Keratinocyte (primary cell): ENCODE data around the gene GATD1. TPM values are rescaled to one million over a fixed set of nuclear protein-coding genes. Genes with fewer than 3 reads are reported as not detected.

Experiments
- DNase-seq: peaks from one replicate; pipeline ENCODE4 v3.0.0-alpha.2; 2011; ENCODE audit warnings: low read depth, missing footprints, low spot score
- FAIRE-seq: peaks from 2 replicates; lab custom pipeline; 2011; peaks lifted over from hg19 to GRCh38; lab: Jason Lieb, UNC
- H2AFZ ChIP-seq: 2 replicates; pipeline ENCODE4 v1.6.0; 2012; ENCODE audit warnings: low read length, control low read depth, inconsistent platforms; ENCODE audit not compliant: control insufficient read depth
- H3K27ac ChIP-seq: 2 replicates; pipeline ENCODE4 v1.5.1; 2011; ENCODE audit warnings: low read length; ENCODE audit not compliant: control insufficient read depth, insufficient read depth
- H3K27me3 ChIP-seq: 3 replicates; pipeline ENCODE4 v1.6.0; 2011; ENCODE audit warnings: low read length; ENCODE audit not compliant: control insufficient read depth, insufficient read depth; ENCODE audit errors: extremely low read depth
- H3K36me3 ChIP-seq, 2 experiments: 2 replicates in 1 of 2; 3 replicates in 1 of 2; pipeline ENCODE4 v1.5.1; 2011; ENCODE audit warnings: low read length in 2 of 2, mild to moderate bottlenecking in 1 of 2; ENCODE audit not compliant: control insufficient read depth in 2 of 2, insufficient read depth in 2 of 2; ENCODE audit errors: extremely low read depth in 1 of 2
- H3K4me1 ChIP-seq: 3 replicates; pipeline ENCODE4 v1.5.1; 2011; ENCODE audit warnings: low read length; ENCODE audit not compliant: control insufficient read depth, insufficient read depth; ENCODE audit errors: extremely low read depth
- H3K4me2 ChIP-seq: 3 replicates; pipeline ENCODE4 v1.6.0; 2011; ENCODE audit warnings: low read depth, low read length; ENCODE audit not compliant: control insufficient read depth, insufficient read depth; ENCODE audit errors: extremely low read depth
- H3K4me3 ChIP-seq, 3 experiments: fragments of 200-600 bp in 1 of 3; sonication (generic) in 1 of 3; 2 replicates in 2 of 3; 3 replicates in 1 of 3; pipeline ENCODE4 v1.5.1; 2011 to 2016; ENCODE audit warnings: low read length in 3 of 3, mild to moderate bottlenecking in 3 of 3, control low read depth in 2 of 3, inconsistent platforms in 1 of 3, low read depth in 1 of 3, mixed read lengths in 1 of 3, mixed run types in 1 of 3, moderate library complexity in 1 of 3; ENCODE audit not compliant: control insufficient read depth in 2 of 3, insufficient read depth in 2 of 3; ENCODE audit errors: extremely low read depth in 1 of 3
- H3K79me2 ChIP-seq: 2 replicates; pipeline ENCODE4 v1.6.0; 2012; ENCODE audit warnings: low read length; ENCODE audit not compliant: control insufficient read depth, insufficient read depth
- H3K9ac ChIP-seq: 3 replicates; pipeline ENCODE4 v1.6.0; 2011; ENCODE audit warnings: low read length; ENCODE audit not compliant: control insufficient read depth, insufficient read depth; ENCODE audit errors: extremely low read depth
- H3K9me1 ChIP-seq: 3 replicates; pipeline ENCODE4 v1.6.0; 2011; ENCODE audit warnings: low read length; ENCODE audit not compliant: control insufficient read depth, insufficient read depth; ENCODE audit errors: extremely low read depth
- H3K9me3 ChIP-seq: 2 replicates; pipeline ENCODE4 v1.5.1; 2012; ENCODE audit warnings: low read depth, low read length; ENCODE audit not compliant: control insufficient read depth
- H4K20me1 ChIP-seq: 3 replicates; pipeline ENCODE4 v1.6.0; 2011; ENCODE audit warnings: low read length; ENCODE audit not compliant: control insufficient read depth, insufficient read depth; ENCODE audit errors: extremely low read depth
- EZH2 ChIP-seq: IDR thresholded peaks from one replicate; pipeline ENCODE4 v1.6.1; 2012; ENCODE audit warnings: inconsistent platforms, mild to moderate bottlenecking, low read length, moderate library complexity
- dilution Hi-C: fragments of 300-500 bp; cut with MboI; formaldehyde crosslinking; loops from one replicate; pipeline ENCODE4 v1.7.0; 2020; ENCODE audit warnings: low sequenced_read_pairs; ENCODE audit not compliant: extremely low pct_ligation_motif_present
- polyA plus RNA-seq, 5 experiments: library from polyadenylated mRNA; depleted of rRNA in 3 of 5; stranded (reverse) in 3 of 5; stranded (forward) in 1 of 5; unstranded in 1 of 5; fragments of >200 nt; gene quantifications; 1 replicate in 1 of 5; 2 replicates in 3 of 5; 3 replicates in 1 of 5; pipeline versions ENCODE4 v1.2.1 to v1.2.3, GENCODE V29; 2011 to 2012; ENCODE audit warnings: missing spikeins in 2 of 5, low read depth in 1 of 5, low replicate concordance in 1 of 5
- TF ChIP-seq, protein P1 (sequence below), 3 experiments: IDR thresholded peaks in 1 of 3; conservative IDR thresholded peaks in 1 of 3; optimal IDR thresholded peaks in 1 of 3; 2 replicates in 2 of 3; 3 replicates in 1 of 3; pipeline versions ENCODE3 to v1.5.1; 2011; ENCODE audit warnings: low read length in 3 of 3, mild to moderate bottlenecking in 3 of 3, moderate library complexity in 2 of 3, control low read depth in 1 of 3, inconsistent platforms in 1 of 3; ENCODE audit not compliant: insufficient read depth in 2 of 3; ENCODE audit errors: extremely low read depth in 1 of 3

GATD1 gene
- polyA plus RNA-seq, 1 donor (not counting 4 experiments of a cell fraction or from before 2014, with no cell fraction given): 24.4 TPM

DNA sequence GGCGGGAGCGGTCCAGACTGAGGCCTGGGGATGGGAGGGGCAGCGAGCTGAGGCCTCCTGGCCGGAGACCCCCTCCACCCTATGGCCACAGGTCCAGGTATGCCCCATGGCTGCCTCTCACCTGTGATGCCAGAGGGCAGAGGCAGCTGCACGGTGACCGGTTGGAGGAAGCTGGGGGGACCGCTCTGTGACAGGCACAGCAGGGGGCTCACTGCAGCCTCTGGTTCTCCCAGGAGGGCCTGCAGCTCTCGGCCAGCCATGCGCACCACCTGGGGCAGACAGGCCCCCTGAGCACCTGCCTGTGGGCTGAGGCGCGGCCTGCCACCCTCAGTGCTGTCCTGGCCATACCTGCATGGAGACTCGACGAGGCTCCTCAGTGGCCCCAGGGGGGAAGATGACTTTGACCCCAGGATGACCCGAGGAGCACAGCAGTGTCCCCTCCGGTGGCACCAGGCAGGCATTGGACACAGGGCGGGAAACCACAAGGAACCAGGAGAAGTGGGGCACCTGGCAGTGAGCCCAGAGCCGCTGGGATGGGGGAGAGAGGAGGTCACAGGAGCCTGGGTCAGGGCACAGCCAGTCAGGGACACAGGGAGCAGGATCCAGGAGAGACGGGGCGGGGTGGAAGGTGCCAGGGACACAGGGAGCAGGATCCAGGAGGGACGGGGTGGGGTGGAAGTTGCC lies 24.0 kb upstream of the GATD1 start:
- DNase-seq: no peak
- dilution Hi-C loops: no loop called here
- no peak overlapping the region for H3K4me2 ChIP-seq
- no peaks in the 10 kb centered on the region for H3K9me3 ChIP-seq
- TF ChIP-seq, protein P1, sequence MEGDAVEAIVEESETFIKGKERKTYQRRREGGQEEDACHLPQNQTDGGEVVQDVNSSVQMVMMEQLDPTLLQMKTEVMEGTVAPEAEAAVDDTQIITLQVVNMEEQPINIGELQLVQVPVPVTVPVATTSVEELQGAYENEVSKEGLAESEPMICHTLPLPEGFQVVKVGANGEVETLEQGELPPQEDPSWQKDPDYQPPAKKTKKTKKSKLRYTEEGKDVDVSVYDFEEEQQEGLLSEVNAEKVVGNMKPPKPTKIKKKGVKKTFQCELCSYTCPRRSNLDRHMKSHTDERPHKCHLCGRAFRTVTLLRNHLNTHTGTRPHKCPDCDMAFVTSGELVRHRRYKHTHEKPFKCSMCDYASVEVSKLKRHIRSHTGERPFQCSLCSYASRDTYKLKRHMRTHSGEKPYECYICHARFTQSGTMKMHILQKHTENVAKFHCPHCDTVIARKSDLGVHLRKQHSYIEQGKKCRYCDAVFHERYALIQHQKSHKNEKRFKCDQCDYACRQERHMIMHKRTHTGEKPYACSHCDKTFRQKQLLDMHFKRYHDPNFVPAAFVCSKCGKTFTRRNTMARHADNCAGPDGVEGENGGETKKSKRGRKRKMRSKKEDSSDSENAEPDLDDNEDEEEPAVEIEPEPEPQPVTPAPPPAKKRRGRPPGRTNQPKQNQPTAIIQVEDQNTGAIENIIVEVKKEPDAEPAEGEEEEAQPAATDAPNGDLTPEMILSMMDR (optimal IDR thresholded peaks at IDR 0.05 in 1 of 3, IDR thresholded peaks at IDR 0.05 in 1 of 3, conservative IDR thresholded peaks at IDR 0.05 in 1 of 3; ENCODE audit: extremely low read depth in 1 of 3, insufficient read depth in 2 of 3, low read length in 3 of 3): no peak
- no peak for TF ChIP-seq EZH2
- peaks cover 0 to 17% of the 10 kb centered on the region in 2 experiments for H3K36me3 ChIP-seq
- H3K27ac ChIP-seq: no peak overlapping the region
- H3K9me1 ChIP-seq: no peaks in the 10 kb centered on the region
- peaks cover 28% of the 10 kb centered on the region for H3K4me1 ChIP-seq
- H3K27me3 ChIP-seq: no peaks in the 10 kb centered on the region
- no peaks in the 10 kb centered on the region for H4K20me1 ChIP-seq
- FAIRE-seq: no peak
- no peak overlapping the region for H3K9ac ChIP-seq
- no peak overlapping the region for H2AFZ ChIP-seq
- H3K79me2 ChIP-seq: no peaks in the 10 kb centered on the region
- H3K4me3 ChIP-seq: no peak overlapping the region

DNA sequence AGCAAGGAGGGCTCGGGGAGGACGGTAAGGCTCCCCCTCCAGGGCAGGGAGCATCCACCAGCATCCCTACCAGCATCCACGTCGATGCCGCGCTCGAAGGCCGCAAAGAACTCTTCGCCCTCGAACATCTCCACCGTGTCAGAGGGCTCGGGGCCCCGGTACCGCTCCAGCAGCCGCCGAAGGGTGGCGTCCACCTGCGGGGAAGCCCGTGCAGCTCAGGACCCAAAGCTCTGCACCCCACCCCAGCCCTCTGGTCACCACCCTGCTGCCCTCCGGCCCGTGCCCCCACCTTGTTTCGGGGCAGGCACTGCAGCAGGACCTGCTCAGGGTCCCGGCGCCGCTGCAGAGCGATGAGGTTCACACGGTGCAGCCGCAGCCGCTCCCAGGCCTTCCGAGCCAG lies 23.2 kb upstream of the GATD1 start:
- Histone ChIP-seq H3K4me1 (peaks cover 26% of the 10 kb centered on the region), H3K9me3 (no peaks in the 10 kb centered on the region), H3K36me3 (peaks cover 0 to 17% of the 10 kb centered on the region in 2 experiments), H3K4me3 (no peak overlapping the region), H2AFZ (no peak overlapping the region), H3K9ac (no peak overlapping the region), H4K20me1 (no peaks in the 10 kb centered on the region), H3K4me2 (no peak overlapping the region), H3K9me1 (no peaks in the 10 kb centered on the region), H3K79me2 (no peaks in the 10 kb centered on the region), H3K27ac (no peak overlapping the region), H3K27me3 (no peaks in the 10 kb centered on the region)
- no peak for DNase-seq
- dilution Hi-C loops: no loop called here
- no peak for FAIRE-seq
- TF ChIP-seq, protein P1 (optimal IDR thresholded peaks at IDR 0.05 in 1 of 3, IDR thresholded peaks at IDR 0.05 in 1 of 3, conservative IDR thresholded peaks at IDR 0.05 in 1 of 3; ENCODE audit: extremely low read depth in 1 of 3, insufficient read depth in 2 of 3, low read length in 3 of 3): no peak
- no peak for TF ChIP-seq EZH2
